ENCODE results near the gene CROCC.
"Not testable (repeated sequence)": the region's sequence is repeated elsewhere in the genome, so short reads cannot be mapped to it uniquely, and the experiment has no call there.

Gene CROCC

DNA sequence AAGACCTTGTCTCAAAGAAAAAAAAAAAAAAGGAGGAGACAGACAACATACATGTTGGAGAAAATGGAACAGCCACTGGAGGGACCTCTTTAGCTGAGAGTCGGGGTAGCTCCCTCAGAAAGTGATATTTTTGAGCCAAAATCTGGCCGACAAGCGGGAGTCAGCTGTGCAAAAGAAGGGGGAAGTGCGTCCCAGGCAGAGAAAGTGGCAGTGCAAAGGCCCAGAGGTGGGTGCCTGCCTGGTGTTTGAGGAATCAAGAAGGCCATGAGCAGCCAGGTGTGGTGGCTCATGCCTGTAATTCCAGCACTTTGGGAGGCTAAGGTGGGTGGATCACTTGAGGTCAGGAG is 6.1 kb upstream of the CROCC start (continued):
- no peak for TF ChIP-seq ZNF565 (CRISPR knock-in tag; conservative IDR thresholded peaks at IDR 0.05; ENCODE audit: low read depth)

DNA sequence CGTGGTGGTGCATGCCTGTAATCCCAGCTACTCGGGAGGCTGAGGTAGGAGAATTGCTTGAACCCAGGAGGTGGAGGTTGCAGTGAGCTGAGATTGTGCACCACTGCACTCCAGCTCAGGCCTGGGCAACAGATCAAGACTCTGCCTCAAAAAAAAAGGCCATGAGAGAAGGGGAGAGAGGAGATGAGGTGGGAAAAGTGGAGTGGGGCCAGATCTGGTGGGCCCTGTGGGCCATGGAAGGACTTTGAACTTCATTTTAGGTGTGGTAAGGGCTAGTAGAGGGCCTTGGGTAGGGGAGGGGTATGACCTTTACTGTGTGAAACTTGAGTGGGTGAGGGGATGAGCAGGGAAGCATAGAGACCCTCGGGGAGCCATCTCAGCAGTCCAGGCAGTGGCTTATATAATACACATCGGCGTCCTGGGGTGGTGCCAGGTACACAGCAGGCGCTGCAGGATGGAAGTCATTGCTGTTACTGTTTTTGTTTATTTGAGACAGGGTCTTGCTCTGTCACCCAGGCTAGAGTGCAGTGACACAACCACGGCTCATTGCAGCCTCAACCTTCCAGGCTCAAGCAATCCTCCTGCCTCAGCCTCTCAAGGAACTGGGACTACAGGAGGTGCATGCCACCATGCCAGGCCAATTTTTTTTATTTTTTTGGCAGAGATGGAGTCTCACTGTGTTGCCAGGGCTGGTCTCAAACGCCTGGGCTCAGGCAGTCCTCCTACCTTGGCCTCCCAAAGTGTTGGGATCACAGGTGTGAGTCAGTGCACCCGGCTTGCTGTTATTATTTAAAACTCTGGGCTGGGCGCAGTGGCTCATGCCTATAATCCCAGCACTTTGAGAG is 5.5 kb upstream of the CROCC start:
- not testable (repeated sequence) for ATAC-seq

DNA sequence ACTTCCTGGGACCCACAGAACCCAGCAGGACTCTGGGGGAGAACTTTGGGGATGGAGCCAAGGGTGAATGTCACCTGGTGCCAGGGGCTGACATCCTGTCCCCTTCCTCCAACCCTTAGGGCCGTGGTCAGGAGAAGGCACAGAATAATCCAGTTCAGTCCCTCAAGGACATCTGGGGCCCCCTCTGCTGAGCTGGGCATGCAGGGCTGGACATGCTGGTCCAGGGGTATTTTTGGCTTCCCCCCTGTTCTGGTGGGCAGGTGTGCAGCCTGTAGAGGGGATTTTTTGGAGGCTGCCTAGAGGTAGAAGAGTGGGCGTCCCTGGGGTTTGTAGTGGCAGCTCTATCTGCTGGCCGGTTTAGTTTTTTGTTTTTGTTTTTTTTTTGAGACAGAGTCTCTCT is 3.4 kb upstream of the CROCC start:
- ATAC-seq: no peak
- TF ChIP-seq RARB (CRISPR knock-in tag; IDR thresholded peaks at IDR 0.05) (no peak), TOX (CRISPR knock-in tag; IDR thresholded peaks at IDR 0.05; ENCODE audit: borderline replicate concordance) (no peak), ESRRG (CRISPR knock-in tag; IDR thresholded peaks at IDR 0.05) (no peak), SNAI2 (CRISPR knock-in tag; IDR thresholded peaks at IDR 0.05) (no peak), ZC3H10 (CRISPR knock-in tag; IDR thresholded peaks at IDR 0.05) (no peak), BACH2 (CRISPR knock-in tag; IDR thresholded peaks at IDR 0.05; ENCODE audit: borderline replicate concordance) (no peak), TCF4 (CRISPR knock-in tag; IDR thresholded peaks at IDR 0.05; ENCODE audit: borderline replicate concordance) (no peak), ZFP3 (CRISPR knock-in tag; IDR thresholded peaks at IDR 0.05) (no peak), ZFP30 (CRISPR knock-in tag; IDR thresholded peaks at IDR 0.05) (no peak), ARNTL (CRISPR knock-in tag; IDR thresholded peaks at IDR 0.05; ENCODE audit: borderline replicate concordance, low read depth) (no peak), GLIS3 (CRISPR knock-in tag; IDR thresholded peaks at IDR 0.05) (no peak)
- TF ChIP-seq, protein P1, sequence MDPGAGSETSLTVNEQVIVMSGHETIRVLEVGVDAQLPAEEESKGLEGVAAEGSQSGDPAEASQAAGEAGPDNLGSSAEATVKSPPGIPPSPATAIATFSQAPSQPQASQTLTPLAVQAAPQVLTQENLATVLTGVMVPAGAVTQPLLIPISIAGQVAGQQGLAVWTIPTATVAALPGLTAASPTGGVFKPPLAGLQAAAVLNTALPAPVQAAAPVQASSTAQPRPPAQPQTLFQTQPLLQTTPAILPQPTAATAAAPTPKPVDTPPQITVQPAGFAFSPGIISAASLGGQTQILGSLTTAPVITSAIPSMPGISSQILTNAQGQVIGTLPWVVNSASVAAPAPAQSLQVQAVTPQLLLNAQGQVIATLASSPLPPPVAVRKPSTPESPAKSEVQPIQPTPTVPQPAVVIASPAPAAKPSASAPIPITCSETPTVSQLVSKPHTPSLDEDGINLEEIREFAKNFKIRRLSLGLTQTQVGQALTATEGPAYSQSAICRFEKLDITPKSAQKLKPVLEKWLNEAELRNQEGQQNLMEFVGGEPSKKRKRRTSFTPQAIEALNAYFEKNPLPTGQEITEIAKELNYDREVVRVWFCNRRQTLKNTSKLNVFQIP (CRISPR knock-in tag; IDR thresholded peaks at IDR 0.05; ENCODE audit: borderline replicate concordance, low read depth): no peak
- TF ChIP-seq, protein P2, sequence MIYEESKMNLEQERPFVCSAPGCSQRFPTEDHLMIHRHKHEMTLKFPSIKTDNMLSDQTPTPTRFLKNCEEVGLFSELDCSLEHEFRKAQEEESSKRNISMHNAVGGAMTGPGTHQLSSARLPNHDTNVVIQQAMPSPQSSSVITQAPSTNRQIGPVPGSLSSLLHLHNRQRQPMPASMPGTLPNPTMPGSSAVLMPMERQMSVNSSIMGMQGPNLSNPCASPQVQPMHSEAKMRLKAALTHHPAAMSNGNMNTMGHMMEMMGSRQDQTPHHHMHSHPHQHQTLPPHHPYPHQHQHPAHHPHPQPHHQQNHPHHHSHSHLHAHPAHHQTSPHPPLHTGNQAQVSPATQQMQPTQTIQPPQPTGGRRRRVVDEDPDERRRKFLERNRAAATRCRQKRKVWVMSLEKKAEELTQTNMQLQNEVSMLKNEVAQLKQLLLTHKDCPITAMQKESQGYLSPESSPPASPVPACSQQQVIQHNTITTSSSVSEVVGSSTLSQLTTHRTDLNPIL (CRISPR knock-in tag; IDR thresholded peaks at IDR 0.05; ENCODE audit: low read depth): no peak

DNA sequence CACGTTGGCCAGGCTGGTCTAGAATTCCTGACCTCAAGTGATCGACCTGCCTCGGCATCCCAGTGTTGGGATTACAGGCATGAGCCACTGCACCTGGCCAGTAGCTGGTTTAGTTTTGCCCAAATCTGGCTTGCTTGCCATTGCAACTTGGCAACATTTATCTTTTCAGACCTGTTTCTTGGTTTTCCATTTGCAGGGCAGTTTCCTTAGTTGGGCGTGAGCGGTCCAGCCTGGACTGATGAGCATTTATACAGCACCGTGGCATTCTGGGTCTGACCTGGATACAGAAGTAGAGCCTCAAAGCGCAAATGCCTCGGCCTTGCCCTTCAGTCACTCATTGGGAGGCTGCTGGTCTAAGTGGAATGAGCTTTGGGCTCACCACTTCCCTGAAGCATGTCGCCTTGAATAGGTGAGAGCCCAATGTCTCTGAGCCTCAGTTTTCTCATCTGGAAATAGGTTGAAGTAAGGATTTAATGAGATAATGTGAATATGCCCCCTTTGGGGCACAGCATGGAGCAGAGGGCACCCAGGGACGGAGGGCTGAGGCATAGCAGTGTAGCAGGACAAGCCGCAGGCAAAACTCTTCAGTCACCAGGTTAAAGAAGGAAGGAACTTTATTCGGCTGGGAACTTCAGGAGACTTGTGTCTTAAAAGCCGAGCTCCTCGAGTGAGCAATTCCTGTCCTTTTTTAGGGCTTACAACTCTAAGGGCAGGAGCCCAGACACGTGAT is 2.6 kb upstream of the CROCC start:
- ATAC-seq: not testable (repeated sequence)

DNA sequence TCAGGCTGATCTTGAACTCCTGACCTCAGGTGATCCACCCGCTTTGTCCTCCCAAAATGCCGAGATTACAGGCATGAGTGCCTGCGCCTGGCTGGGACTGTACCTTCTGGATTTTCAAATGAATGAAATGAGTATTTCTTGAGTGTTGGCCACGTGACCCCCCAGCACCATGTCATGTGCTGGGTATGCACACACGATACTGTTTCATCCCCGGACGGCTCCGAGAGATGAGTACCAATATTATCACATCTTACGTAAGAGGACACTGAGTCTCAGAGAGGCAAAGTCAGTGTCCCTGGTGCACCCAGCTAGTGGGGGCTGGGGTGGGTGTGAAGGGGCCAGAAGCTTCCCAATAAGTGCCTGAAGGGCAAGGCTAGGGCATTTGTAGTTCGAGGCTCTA is 780 bp upstream of the CROCC start:
- TF ChIP-seq BACH2 (CRISPR knock-in tag; IDR thresholded peaks at IDR 0.05; ENCODE audit: borderline replicate concordance): no peak
- no peak for ATAC-seq

DNA sequence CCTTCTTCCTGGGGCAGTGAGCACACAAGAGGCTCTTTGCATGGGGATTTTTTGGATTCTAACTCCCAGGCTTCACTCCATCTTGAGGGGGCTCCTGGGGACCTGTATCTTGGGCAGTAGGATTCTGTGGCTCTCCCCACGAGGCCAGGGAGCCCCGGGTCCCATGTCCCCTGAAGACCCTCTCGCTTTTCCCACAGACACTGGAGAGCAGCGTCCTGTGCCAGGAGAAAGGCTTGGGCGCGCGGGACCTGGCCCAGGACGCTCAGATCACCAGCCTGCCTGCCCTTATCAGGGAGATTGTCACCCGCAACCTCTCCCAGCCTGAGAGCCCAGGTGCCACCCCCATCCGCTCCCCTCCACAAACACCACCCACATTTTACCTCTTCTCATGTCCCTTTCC is 735 bp downstream of the CROCC start:
- no peak for ATAC-seq
- no peak for TF ChIP-seq SNAI2 (CRISPR knock-in tag; IDR thresholded peaks at IDR 0.05)
- TF ChIP-seq PPARA (CRISPR knock-in tag; IDR thresholded peaks at IDR 0.05; ENCODE audit: borderline replicate concordance): no peak
- TF ChIP-seq ESRRG (CRISPR knock-in tag; IDR thresholded peaks at IDR 0.05): no peak
- TF ChIP-seq GLIS3 (CRISPR knock-in tag; IDR thresholded peaks at IDR 0.05): no peak
- no peak for TF ChIP-seq OSR1 (CRISPR knock-in tag; IDR thresholded peaks at IDR 0.05)
- TF ChIP-seq ZNF8 (CRISPR knock-in tag; IDR thresholded peaks at IDR 0.05): no peak

DNA sequence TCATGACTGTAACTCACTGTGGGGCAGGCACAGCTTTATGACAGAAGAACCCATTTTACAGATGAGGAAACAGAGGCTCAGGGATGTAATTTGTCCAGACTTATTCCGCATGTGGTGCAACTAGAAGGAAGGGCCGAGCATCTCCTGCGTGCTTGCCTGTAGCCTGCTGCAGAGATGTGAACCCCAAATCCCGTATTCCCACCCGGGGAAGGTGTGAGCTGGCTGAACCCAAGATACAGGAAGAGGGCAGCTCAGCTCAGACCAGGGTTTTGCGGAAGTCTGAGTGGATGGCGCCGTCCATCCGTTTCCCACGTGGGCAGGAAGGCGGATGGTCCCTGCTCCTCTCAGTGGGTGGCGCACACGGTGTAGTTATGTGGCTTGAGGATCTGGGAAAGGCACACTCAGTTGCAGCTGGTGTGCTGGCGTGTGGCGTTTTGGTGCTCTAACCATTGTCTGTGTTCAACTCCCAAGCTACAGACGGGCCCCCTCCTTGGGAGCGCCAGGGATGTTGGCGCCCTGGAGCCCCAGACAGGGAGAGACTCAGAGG is 1.2 kb downstream of the CROCC start:
- no peak for ATAC-seq
- TF ChIP-seq SNAI2 (CRISPR knock-in tag; IDR thresholded peaks at IDR 0.05) (no peak), ESRRG (CRISPR knock-in tag; IDR thresholded peaks at IDR 0.05) (no peak), ZNF70 (CRISPR knock-in tag; IDR thresholded peaks at IDR 0.05) (no peak), ZFP30 (CRISPR knock-in tag; IDR thresholded peaks at IDR 0.05) (no peak), RARB (CRISPR knock-in tag; IDR thresholded peaks at IDR 0.05) (no peak), PPARA (CRISPR knock-in tag; IDR thresholded peaks at IDR 0.05; ENCODE audit: borderline replicate concordance) (no peak), CSDC2 (CRISPR knock-in tag; IDR thresholded peaks at IDR 0.05) (no peak), OSR1 (CRISPR knock-in tag; IDR thresholded peaks at IDR 0.05) (no peak)
- TF ChIP-seq, protein P3, sequence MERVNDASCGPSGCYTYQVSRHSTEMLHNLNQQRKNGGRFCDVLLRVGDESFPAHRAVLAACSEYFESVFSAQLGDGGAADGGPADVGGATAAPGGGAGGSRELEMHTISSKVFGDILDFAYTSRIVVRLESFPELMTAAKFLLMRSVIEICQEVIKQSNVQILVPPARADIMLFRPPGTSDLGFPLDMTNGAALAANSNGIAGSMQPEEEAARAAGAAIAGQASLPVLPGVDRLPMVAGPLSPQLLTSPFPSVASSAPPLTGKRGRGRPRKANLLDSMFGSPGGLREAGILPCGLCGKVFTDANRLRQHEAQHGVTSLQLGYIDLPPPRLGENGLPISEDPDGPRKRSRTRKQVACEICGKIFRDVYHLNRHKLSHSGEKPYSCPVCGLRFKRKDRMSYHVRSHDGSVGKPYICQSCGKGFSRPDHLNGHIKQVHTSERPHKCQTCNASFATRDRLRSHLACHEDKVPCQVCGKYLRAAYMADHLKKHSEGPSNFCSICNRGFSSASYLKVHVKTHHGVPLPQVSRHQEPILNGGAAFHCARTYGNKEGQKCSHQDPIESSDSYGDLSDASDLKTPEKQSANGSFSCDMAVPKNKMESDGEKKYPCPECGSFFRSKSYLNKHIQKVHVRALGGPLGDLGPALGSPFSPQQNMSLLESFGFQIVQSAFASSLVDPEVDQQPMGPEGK (CRISPR knock-in tag; IDR thresholded peaks at IDR 0.05; ENCODE audit: borderline replicate concordance): no peak
- TF ChIP-seq, protein P4, sequence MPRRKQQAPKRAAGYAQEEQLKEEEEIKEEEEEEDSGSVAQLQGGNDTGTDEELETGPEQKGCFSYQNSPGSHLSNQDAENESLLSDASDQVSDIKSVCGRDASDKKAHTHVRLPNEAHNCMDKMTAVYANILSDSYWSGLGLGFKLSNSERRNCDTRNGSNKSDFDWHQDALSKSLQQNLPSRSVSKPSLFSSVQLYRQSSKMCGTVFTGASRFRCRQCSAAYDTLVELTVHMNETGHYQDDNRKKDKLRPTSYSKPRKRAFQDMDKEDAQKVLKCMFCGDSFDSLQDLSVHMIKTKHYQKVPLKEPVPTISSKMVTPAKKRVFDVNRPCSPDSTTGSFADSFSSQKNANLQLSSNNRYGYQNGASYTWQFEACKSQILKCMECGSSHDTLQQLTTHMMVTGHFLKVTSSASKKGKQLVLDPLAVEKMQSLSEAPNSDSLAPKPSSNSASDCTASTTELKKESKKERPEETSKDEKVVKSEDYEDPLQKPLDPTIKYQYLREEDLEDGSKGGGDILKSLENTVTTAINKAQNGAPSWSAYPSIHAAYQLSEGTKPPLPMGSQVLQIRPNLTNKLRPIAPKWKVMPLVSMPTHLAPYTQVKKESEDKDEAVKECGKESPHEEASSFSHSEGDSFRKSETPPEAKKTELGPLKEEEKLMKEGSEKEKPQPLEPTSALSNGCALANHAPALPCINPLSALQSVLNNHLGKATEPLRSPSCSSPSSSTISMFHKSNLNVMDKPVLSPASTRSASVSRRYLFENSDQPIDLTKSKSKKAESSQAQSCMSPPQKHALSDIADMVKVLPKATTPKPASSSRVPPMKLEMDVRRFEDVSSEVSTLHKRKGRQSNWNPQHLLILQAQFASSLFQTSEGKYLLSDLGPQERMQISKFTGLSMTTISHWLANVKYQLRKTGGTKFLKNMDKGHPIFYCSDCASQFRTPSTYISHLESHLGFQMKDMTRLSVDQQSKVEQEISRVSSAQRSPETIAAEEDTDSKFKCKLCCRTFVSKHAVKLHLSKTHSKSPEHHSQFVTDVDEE (CRISPR knock-in tag; IDR thresholded peaks at IDR 0.05): no peak

Measured in SK-N-SH treated with all-trans-retinoic acid at 6 μM for 48 hours (cell line).